Neural cell (in vitro differentiated cells): ENCODE data around the gene HSPB6. TPM values are rescaled to one million over a fixed set of nuclear protein-coding genes. Genes with fewer than 3 reads are reported as not detected.

Experiments
- H2AFZ ChIP-seq: fragments of 200-600, 300-800 bp; sonication (generic), shearing (Covaris generic); 2 replicates; pipeline ENCODE4 v1.6.0; 2014; ENCODE audit warnings: low read depth, mild to moderate bottlenecking, antibody characterized with exemption, low read length, moderate library complexity
- H3F3A ChIP-seq: fragments of 200-600 bp; shearing (Covaris generic); 2 replicates; pipeline ENCODE4 v1.6.1; 2016; ENCODE audit warnings: mild to moderate bottlenecking, moderate library complexity, mixed read lengths, antibody characterized with exemption, low read length; ENCODE audit not compliant: insufficient read depth, poor library complexity, severe bottlenecking
- H3K27ac ChIP-seq: fragments of 200-600, 300-800 bp; sonication (generic), shearing (Covaris generic); 2 replicates; pipeline ENCODE4 v1.5.1; 2014; ENCODE audit warnings: mild to moderate bottlenecking, low read length, moderate library complexity
- H3K27me3 ChIP-seq: fragments of 300-800, 200-600 bp; sonication (generic), shearing (Covaris generic); 2 replicates; pipeline ENCODE4 v1.6.0; 2014; ENCODE audit warnings: mild to moderate bottlenecking, low read depth, low read length, moderate library complexity; ENCODE audit not compliant: insufficient read depth
- H3K36me3 ChIP-seq: fragments of 300-800, 200-600 bp; sonication (generic), shearing (Covaris generic); 2 replicates; pipeline ENCODE4 v1.5.1; 2014; ENCODE audit warnings: mild to moderate bottlenecking, antibody characterized with exemption, low read length, moderate library complexity; ENCODE audit not compliant: insufficient read depth
- H3K4me2 ChIP-seq: fragments of 300-800, 200-600 bp; sonication (generic), shearing (Covaris generic); 2 replicates; pipeline ENCODE4 v1.6.0; 2014; ENCODE audit warnings: mild to moderate bottlenecking, low read length
- H3K4me3 ChIP-seq: fragments of 300-800, 200-600 bp; sonication (generic), shearing (Covaris generic); 2 replicates; pipeline ENCODE4 v1.5.1; 2014; ENCODE audit warnings: mild to moderate bottlenecking, low read length, moderate library complexity
- H3K79me2 ChIP-seq: fragments of 200-600 bp; shearing (Covaris generic); replicated peaks from 2 replicates; pipeline ENCODE4 v1.6.0; 2014; ENCODE audit warnings: mild to moderate bottlenecking, low read length, moderate library complexity; ENCODE audit not compliant: insufficient read depth
- H3K9ac ChIP-seq: fragments of 300-800, 200-600 bp; sonication (generic), shearing (Covaris generic); 2 replicates; pipeline ENCODE4 v1.6.1; 2016; ENCODE audit warnings: mild to moderate bottlenecking, low read length, mixed read lengths
- H3K9me2 ChIP-seq: fragments of 200-600 bp; shearing (Covaris generic); 2 replicates; pipeline ENCODE4 v1.6.1; 2016; ENCODE audit warnings: mild to moderate bottlenecking, low read length, mixed read lengths; ENCODE audit not compliant: insufficient read depth
- H3K9me3 ChIP-seq: fragments of 200-600, 300-800 bp; sonication (generic), shearing (Covaris generic); 2 replicates; pipeline ENCODE4 v1.6.1; 2016; ENCODE audit warnings: mild to moderate bottlenecking, mixed run types, low read length, moderate library complexity, mixed read lengths
- H4K20me1 ChIP-seq: fragments of 200-600 bp; shearing (Covaris generic); 2 replicates; pipeline ENCODE4 v1.6.1; 2016; ENCODE audit warnings: mild to moderate bottlenecking, mixed run types; ENCODE audit not compliant: insufficient read depth
- CTCF ChIP-seq: fragments of 450-650 bp; IDR thresholded peaks from 2 replicates; pipeline ENCODE4 v1.5.1; 2014; ENCODE audit warnings: antibody characterized with exemption, mild to moderate bottlenecking, moderate library complexity; ENCODE audit not compliant: poor library complexity, severe bottlenecking
- EP300 ChIP-seq: fragments of 450-650 bp; conservative IDR thresholded peaks from 2 replicates; pipeline ENCODE4 v1.6.1; 2014; ENCODE audit warnings: antibody characterized with exemption, mild to moderate bottlenecking, moderate library complexity; ENCODE audit not compliant: poor library complexity, severe bottlenecking
- EZH2 ChIP-seq: fragments of 200-600, 300-800 bp; shearing (Covaris generic), sonication (generic); IDR thresholded peaks from 2 replicates; pipeline ENCODE4 v1.6.1; 2014; ENCODE audit warnings: antibody characterized with exemption, low read length, borderline replicate concordance, mild to moderate bottlenecking; ENCODE audit not compliant: insufficient read depth, poor library complexity, severe bottlenecking
- MXI1 ChIP-seq: fragments of 450-650 bp; conservative IDR thresholded peaks from 2 replicates; pipeline ENCODE4 v1.6.1; 2014; ENCODE audit warnings: antibody characterized with exemption, mild to moderate bottlenecking; ENCODE audit not compliant: poor library complexity, severe bottlenecking
- POLR2AphosphoS5 ChIP-seq: IDR thresholded peaks from 2 replicates; pipeline ENCODE4 v1.6.1; 2012
- RAD21 ChIP-seq: fragments of 450-650 bp; conservative IDR thresholded peaks from 2 replicates; pipeline ENCODE4 v1.6.1; 2014; ENCODE audit warnings: antibody characterized with exemption, mild to moderate bottlenecking, moderate library complexity
- SMC3 ChIP-seq: fragments of 450-650 bp; conservative IDR thresholded peaks from 2 replicates; pipeline ENCODE4 v1.6.1; 2014; ENCODE audit warnings: antibody characterized with exemption, mild to moderate bottlenecking, moderate library complexity; ENCODE audit not compliant: poor library complexity
- TAF1 ChIP-seq: IDR thresholded peaks from 2 replicates; pipeline ENCODE4 v1.6.1; 2012; ENCODE audit warnings: low read depth
- polyA plus RNA-seq: library from polyadenylated mRNA; depleted of rRNA; stranded (reverse); fragments of >200 nt; gene quantifications from 2 replicates; pipeline ENCODE4 v1.2.3, GENCODE V29; 2014
- TF ChIP-seq, protein P1 (sequence below): IDR thresholded peaks from 2 replicates; pipeline ENCODE4 v1.6.1; 2012; ENCODE audit warnings: borderline replicate concordance

HSPB6 gene
- polyA plus RNA-seq, 1 donor from 2014 or later: not detected

- peak overlapping the region; percentile 99 for H3K4me3 ChIP-seq
- H3K27me3 ChIP-seq: no peaks in the 10 kb centered on the region
- H3K27ac ChIP-seq: peak overlapping the region; percentile 71
- H3K9me2 ChIP-seq: no peaks in the 10 kb centered on the region
- H3K9ac ChIP-seq: peak overlapping the region; percentile 75
- H3K79me2 ChIP-seq: peaks cover 22% of the 10 kb centered on the region
- H2AFZ ChIP-seq: peak overlapping the region; percentile 84
- peak overlapping the region; percentile 76 for H3K4me2 ChIP-seq
- no peak for TF ChIP-seq MXI1
- TF ChIP-seq EZH2: no peak
- TF ChIP-seq POLR2AphosphoS5: no peak
- no peak for TF ChIP-seq SMC3
- no peak for TF ChIP-seq TAF1
- H3K36me3 ChIP-seq: no peaks in the 10 kb centered on the region
- no peaks in the 10 kb centered on the region for H3F3A ChIP-seq
- no peaks in the 10 kb centered on the region for H3K9me3 ChIP-seq
- no peaks in the 10 kb centered on the region for H4K20me1 ChIP-seq
Observed at GRCh38 chr19:35715981-35716800, 40.6 kb downstream of the HSPB6 start.

DNA sequence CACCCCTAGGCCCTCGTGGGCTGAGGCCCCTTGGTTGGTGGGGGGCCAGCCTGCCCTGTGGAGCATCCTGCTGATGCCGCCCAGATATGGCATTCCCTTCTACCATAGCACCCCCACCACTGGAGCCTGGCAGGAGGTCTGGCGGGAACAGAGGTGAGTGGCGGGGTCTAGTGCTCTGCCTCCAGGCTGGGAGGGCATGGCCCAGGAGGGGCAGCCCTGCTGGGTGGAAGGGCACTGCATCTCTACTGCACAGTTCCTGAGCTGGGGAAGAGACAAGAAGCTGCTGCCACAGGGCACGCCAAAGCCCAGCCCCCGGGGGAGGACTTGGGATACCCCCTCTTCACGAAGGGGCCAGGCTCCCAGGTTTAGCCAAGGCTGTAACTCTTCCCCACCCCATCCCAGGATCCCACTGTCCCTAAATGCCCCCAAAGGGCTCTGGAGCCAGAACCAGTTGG is 41.4 kb downstream of the HSPB6 start:
- Histone ChIP-seq H3K4me2 (no peak overlapping the region), H3K27ac (no peak overlapping the region), H3K9ac (peak overlapping the region; percentile 75), H3F3A (no peaks in the 10 kb centered on the region), H3K9me2 (no peaks in the 10 kb centered on the region), H3K36me3 (no peaks in the 10 kb centered on the region), H2AFZ (no peak overlapping the region), H4K20me1 (no peaks in the 10 kb centered on the region), H3K9me3 (no peaks in the 10 kb centered on the region), H3K79me2 (peaks cover 22% of the 10 kb centered on the region), H3K27me3 (no peaks in the 10 kb centered on the region), H3K4me3 (peak overlapping the region; percentile 99)
- TF ChIP-seq POLR2AphosphoS5 (no peak), RAD21 (no peak), EP300 (no peak), MXI1 (no peak), SMC3 (no peak), TAF1 (no peak), CTCF (no peak), EZH2 (no peak)
- TF ChIP-seq, protein P1, sequence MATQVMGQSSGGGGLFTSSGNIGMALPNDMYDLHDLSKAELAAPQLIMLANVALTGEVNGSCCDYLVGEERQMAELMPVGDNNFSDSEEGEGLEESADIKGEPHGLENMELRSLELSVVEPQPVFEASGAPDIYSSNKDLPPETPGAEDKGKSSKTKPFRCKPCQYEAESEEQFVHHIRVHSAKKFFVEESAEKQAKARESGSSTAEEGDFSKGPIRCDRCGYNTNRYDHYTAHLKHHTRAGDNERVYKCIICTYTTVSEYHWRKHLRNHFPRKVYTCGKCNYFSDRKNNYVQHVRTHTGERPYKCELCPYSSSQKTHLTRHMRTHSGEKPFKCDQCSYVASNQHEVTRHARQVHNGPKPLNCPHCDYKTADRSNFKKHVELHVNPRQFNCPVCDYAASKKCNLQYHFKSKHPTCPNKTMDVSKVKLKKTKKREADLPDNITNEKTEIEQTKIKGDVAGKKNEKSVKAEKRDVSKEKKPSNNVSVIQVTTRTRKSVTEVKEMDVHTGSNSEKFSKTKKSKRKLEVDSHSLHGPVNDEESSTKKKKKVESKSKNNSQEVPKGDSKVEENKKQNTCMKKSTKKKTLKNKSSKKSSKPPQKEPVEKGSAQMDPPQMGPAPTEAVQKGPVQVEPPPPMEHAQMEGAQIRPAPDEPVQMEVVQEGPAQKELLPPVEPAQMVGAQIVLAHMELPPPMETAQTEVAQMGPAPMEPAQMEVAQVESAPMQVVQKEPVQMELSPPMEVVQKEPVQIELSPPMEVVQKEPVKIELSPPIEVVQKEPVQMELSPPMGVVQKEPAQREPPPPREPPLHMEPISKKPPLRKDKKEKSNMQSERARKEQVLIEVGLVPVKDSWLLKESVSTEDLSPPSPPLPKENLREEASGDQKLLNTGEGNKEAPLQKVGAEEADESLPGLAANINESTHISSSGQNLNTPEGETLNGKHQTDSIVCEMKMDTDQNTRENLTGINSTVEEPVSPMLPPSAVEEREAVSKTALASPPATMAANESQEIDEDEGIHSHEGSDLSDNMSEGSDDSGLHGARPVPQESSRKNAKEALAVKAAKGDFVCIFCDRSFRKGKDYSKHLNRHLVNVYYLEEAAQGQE: no peak
